NT2/D1 (cell line): ENCODE data around the gene FAM13B.

ENCODE experiments used
- SUZ12 ChIP-seq: IDR thresholded peaks from 2 replicates; pipeline ENCODE4 v1.6.1; 2011; ENCODE audit not compliant: insufficient read length, insufficient read depth; ENCODE audit errors: extremely low read depth
- YY1 ChIP-seq: IDR thresholded peaks from 2 replicates; pipeline ENCODE4 v1.6.1; 2011; ENCODE audit not compliant: insufficient read length, insufficient read depth
- ZNF274 ChIP-seq: IDR thresholded peaks from 2 replicates; pipeline ENCODE4 v1.6.1; 2011; ENCODE audit warnings: mild to moderate bottlenecking, low read depth, low read length

- TF ChIP-seq SUZ12, result no peak
- TF ChIP-seq YY1, result no peak
- TF ChIP-seq ZNF274, result no peak
Measured at GRCh38 chr5:137995077-137995748, 37.7 kb downstream of the FAM13B start.
